ENCODE measurements around the gene EHMT1.
A peak's percentile ranks its signal among the peaks of the same experiment; 100 is the strongest.

Gene EHMT1

DNA sequence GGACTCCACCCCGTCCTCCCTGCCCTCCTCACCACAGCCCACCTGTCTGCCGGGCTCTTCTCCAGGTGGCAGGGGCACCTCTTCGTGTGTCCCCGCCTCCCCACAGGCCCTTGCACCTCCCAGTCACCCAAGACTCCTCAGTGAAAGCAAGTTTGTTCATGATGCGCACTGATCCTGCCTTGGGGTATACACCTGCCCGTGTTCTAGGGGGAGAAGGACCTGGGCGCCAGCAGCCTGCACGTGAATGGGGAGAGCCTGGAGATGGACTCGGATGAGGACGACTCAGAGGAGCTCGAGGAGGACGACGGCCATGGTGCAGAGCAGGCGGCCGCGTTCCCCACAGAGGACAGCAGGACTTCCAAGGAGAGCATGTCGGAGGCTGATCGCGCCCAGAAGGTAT lies 124.9 kb downstream of the EHMT1 start:
- no peak for TF ChIP-seq YY1 (IDR thresholded peaks at IDR 0.05; ENCODE audit: low read depth)
- TF ChIP-seq, protein P1, sequence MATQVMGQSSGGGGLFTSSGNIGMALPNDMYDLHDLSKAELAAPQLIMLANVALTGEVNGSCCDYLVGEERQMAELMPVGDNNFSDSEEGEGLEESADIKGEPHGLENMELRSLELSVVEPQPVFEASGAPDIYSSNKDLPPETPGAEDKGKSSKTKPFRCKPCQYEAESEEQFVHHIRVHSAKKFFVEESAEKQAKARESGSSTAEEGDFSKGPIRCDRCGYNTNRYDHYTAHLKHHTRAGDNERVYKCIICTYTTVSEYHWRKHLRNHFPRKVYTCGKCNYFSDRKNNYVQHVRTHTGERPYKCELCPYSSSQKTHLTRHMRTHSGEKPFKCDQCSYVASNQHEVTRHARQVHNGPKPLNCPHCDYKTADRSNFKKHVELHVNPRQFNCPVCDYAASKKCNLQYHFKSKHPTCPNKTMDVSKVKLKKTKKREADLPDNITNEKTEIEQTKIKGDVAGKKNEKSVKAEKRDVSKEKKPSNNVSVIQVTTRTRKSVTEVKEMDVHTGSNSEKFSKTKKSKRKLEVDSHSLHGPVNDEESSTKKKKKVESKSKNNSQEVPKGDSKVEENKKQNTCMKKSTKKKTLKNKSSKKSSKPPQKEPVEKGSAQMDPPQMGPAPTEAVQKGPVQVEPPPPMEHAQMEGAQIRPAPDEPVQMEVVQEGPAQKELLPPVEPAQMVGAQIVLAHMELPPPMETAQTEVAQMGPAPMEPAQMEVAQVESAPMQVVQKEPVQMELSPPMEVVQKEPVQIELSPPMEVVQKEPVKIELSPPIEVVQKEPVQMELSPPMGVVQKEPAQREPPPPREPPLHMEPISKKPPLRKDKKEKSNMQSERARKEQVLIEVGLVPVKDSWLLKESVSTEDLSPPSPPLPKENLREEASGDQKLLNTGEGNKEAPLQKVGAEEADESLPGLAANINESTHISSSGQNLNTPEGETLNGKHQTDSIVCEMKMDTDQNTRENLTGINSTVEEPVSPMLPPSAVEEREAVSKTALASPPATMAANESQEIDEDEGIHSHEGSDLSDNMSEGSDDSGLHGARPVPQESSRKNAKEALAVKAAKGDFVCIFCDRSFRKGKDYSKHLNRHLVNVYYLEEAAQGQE (IDR thresholded peaks at IDR 0.05; ENCODE audit: low read depth) = no peak
- TF ChIP-seq RAD21 (IDR thresholded peaks at IDR 0.05; ENCODE audit: low read depth) = no peak

DNA sequence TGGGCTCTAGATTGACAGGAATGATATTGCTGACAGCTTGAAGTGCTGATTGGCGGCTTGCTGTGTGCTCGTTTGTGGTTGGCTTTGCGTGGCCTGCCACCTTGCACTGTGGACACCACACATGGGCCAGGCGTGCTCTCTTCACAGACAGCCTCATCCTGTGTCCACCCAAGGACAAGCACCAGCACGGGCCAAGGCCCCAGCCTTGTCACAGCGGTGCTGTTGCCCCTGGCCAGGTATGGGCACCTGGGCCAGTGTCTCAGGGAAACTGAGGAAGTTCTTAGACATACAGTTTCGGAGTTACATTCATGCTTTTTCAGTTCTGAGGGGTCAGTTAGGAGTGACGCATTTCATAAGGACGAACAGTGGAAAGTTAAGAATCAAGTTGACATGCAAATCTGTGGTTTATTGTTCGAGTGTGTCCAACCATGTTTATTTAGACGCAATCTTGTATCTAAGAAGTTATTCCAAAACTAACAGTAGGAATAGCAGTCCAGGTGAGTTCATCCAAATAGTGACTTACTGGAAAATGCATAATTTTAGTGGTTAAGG lies 125.9 kb downstream of the EHMT1 start:
- TF ChIP-seq, protein P2, sequence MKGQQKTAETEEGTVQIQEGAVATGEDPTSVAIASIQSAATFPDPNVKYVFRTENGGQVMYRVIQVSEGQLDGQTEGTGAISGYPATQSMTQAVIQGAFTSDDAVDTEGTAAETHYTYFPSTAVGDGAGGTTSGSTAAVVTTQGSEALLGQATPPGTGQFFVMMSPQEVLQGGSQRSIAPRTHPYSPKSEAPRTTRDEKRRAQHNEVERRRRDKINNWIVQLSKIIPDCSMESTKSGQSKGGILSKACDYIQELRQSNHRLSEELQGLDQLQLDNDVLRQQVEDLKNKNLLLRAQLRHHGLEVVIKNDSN (IDR thresholded peaks at IDR 0.05) = no peak
- TF ChIP-seq ZBTB7A (IDR thresholded peaks at IDR 0.05; ENCODE audit: low read depth) (no peak), TCF12 (IDR thresholded peaks at IDR 0.05; ENCODE audit: low read depth) (no peak), RAD21 (IDR thresholded peaks at IDR 0.05; ENCODE audit: low read depth) (no peak)

DNA sequence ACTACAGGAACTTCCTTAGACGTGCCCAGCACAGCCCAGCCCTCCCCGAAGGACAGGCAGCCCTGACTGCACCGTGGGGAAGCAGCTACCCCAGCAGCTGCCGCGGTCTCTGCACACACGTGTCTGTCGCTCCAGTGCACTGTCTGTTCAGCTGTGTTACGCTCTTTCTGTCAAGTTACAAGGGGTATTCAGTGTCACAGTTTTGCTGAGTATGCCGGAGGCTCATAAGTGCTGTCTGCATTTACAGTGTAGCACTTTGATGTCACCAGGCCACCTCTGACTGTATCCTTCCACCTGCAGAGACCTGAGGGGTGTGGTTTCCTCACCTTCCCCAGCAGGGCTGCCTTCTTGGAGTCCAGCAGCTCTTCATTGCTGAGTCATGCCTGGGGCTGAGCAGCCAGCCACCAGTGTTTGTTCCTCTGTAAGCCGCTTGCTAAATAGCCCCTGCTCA lies 126.8 kb downstream of the EHMT1 start:
- TF ChIP-seq, protein P3, sequence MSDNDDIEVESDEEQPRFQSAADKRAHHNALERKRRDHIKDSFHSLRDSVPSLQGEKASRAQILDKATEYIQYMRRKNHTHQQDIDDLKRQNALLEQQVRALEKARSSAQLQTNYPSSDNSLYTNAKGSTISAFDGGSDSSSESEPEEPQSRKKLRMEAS (IDR thresholded peaks at IDR 0.05) = peak; percentile 59; the same call in 1 of the 2 replicates
- TF ChIP-seq CREB1 (IDR thresholded peaks at IDR 0.05; ENCODE audit: low read depth) = no peak

DNA sequence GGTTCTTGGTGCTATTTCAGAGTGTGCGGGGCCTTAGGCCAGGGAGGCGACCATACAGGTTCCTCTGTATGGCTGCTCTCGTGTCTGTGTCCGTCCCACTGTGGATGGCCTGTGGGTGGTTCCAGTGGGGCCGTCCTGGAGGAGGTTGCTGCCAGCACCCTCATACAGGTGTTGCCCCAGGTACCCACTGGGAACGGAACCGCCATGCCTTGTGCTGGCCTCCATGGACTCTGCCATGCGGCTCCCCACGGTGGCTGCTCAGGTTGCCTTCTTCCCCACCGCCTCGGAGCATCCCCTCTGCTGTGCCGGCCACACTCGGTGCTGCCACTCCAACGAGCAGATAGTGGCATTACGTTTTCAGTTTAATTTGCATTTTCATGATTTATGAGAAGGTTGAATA lies 129.5 kb downstream of the EHMT1 start:
- TF ChIP-seq EGR1 (IDR thresholded peaks at IDR 0.05) (no peak), CEBPB (IDR thresholded peaks at IDR 0.05) (no peak), NFIC (IDR thresholded peaks at IDR 0.05) (no peak), TCF12 (IDR thresholded peaks at IDR 0.05; ENCODE audit: low read depth) (no peak), YY1 (IDR thresholded peaks at IDR 0.05; ENCODE audit: low read depth) (no peak), RAD21 (IDR thresholded peaks at IDR 0.05; ENCODE audit: low read depth) (no peak), TEAD4 (IDR thresholded peaks at IDR 0.05) (no peak)
- TF ChIP-seq, protein P3 (IDR thresholded peaks at IDR 0.05) = no peak
- TF ChIP-seq, protein P1 (IDR thresholded peaks at IDR 0.05; ENCODE audit: low read depth) = no peak

DNA sequence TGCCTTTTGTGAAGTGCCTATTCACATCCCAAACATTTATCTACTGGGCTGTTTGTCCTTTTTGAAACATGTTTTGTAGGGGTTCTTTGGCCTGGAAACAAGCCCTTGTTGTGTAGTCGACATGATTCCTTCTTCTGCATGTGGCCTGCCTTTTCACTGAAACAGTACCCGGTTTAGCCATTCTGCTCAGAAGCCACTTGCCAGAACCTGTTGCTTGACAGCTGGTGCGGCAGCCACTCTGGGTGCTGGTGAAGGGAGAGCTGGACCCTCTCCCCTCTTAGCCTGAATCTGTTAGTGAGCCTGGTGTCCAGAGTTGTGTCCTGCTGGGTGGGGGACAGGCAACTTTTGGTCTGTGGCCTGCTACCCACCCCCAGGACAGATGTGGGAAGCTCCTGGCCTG lies 129.9 kb downstream of the EHMT1 start:
- TF ChIP-seq TAF1 (IDR thresholded peaks at IDR 0.05; ENCODE audit: low read depth) = no peak
- TF ChIP-seq, protein P1 (IDR thresholded peaks at IDR 0.05; ENCODE audit: low read depth) = no peak
- TF ChIP-seq, protein P2 (IDR thresholded peaks at IDR 0.05) = no peak
- no peak for TF ChIP-seq YY1 (IDR thresholded peaks at IDR 0.05; ENCODE audit: low read depth)
- no peak for TF ChIP-seq EP300 (IDR thresholded peaks at IDR 0.05; ENCODE audit: borderline replicate concordance)
- TF ChIP-seq NFIC (IDR thresholded peaks at IDR 0.05) = no peak
- no peak for TF ChIP-seq ZBTB7A (IDR thresholded peaks at IDR 0.05; ENCODE audit: low read depth)
- no peak for TF ChIP-seq EGR1 (IDR thresholded peaks at IDR 0.05)
- no peak for TF ChIP-seq CREB1 (IDR thresholded peaks at IDR 0.05; ENCODE audit: low read depth)

DNA sequence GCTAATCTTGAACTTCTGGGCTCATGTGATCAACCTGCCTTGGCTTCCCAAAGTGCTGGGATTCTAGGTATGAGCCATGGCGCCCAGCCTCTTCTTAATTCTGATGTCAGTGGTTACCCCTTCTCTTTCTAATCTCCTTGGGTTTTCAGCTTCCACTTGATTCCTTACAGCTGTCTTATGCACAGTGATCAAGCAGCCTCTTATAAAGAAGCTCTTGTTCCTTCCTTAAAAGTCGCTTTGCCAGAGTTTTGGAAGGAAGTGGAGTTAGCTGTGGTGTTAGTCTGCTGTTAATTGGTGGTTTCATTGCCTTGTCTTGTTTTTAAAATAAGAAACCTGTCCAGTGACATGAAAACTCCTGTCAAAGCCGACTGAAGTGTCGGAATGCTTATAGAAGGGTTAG lies 130.7 kb downstream of the EHMT1 start:
- TF ChIP-seq ZBTB7A (IDR thresholded peaks at IDR 0.05; ENCODE audit: low read depth) (no peak), RAD21 (IDR thresholded peaks at IDR 0.05; ENCODE audit: low read depth) (no peak), EGR1 (IDR thresholded peaks at IDR 0.05) (no peak), NFIC (IDR thresholded peaks at IDR 0.05) (no peak), YY1 (IDR thresholded peaks at IDR 0.05; ENCODE audit: low read depth) (no peak), CREB1 (IDR thresholded peaks at IDR 0.05; ENCODE audit: low read depth) (no peak), EP300 (IDR thresholded peaks at IDR 0.05; ENCODE audit: borderline replicate concordance) (no peak), TAF1 (IDR thresholded peaks at IDR 0.05; ENCODE audit: low read depth) (no peak), CEBPB (IDR thresholded peaks at IDR 0.05) (no peak), TEAD4 (IDR thresholded peaks at IDR 0.05) (no peak)
- TF ChIP-seq, protein P3 (IDR thresholded peaks at IDR 0.05) = no peak
- TF ChIP-seq, protein P1 (IDR thresholded peaks at IDR 0.05; ENCODE audit: low read depth) = no peak
